Measurements from ENCODE around the gene FEM1B. TPM values are rescaled to one million over a fixed set of nuclear protein-coding genes. Genes with fewer than 3 reads are reported as not detected.

The FEM1B gene
- total and polyA plus RNA-seq, 2 of the 8 experiments (the other 6 are each of a cell fraction or from before 2014, with no cell fraction given), result 36.1 to 83.8 TPM

DNA sequence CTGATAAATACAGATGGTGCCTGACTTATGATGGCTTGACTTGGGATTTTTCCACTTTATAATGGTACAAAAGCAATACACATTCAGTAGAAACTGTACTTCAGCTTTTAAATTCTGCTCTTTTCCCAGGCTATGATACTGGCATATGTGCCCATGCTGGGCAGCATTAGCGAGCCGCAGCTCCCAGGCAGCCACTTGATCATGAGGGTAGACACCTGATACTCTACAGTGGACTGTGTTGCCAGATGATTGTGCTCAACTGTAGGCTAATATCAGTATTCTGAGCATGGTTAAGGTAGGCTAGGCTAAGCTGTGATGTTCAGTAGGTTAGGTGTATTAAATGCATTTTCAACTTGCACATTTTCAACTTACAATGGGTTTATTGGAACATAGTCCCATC lies 17.7 kb upstream of the FEM1B start:
- Histone ChIP-seq H2AK5ac (ENCODE audit: low read depth, low read length) (no peak overlapping the region), H3K27ac (ENCODE audit: low read depth, low read length) (no peak overlapping the region), H2BK20ac (ENCODE audit: low read length) (no peak overlapping the region), H3K56ac (replicated peaks; ENCODE audit: insufficient read length, low read depth, low read length) (no peak overlapping the region), H3K23me2 (ENCODE audit: low read depth, low read length) (no peaks in the 10 kb centered on the region; the same call in 1 of the 2 replicates), H4K5ac (ENCODE audit: insufficient read length, low read depth, low read length) (no peak overlapping the region), H3K4me3 (ENCODE audit: extremely low read depth in 1 of 4, insufficient read depth in 2 of 4, low read depth in 3 of 4, low read length in 4 of 4) (no peak overlapping the region), H2BK120ac (replicated peaks; ENCODE audit: low read depth, low read length) (no peak overlapping the region), H2BK15ac (ENCODE audit: low read length) (no peak overlapping the region), H4K20me1 (replicated peaks in 1 of 2; ENCODE audit: control insufficient read depth in 1 of 2, insufficient read depth in 2 of 2, low read length in 2 of 2) (no peaks in the 10 kb centered on the region), H3K14ac (ENCODE audit: insufficient read length) (no peak overlapping the region), H3K4me1 (replicated peaks in 1 of 4; ENCODE audit: control insufficient read depth in 3 of 4, insufficient read depth in 4 of 4, low read length in 3 of 4) (peaks cover 3 to 26% (median 16%) of the 10 kb centered on the region in 4 experiments; a peak in 6 of 7 replicates), H3K79me2 (ENCODE audit: control insufficient read depth in 1 of 2, insufficient read depth in 2 of 2, low read length in 2 of 2) (no peaks in the 10 kb centered on the region), H2BK12ac (ENCODE audit: low read depth, low read length) (peak overlapping the region; percentile 3; the same call in 1 of the 2 replicates), H3K18ac (ENCODE audit: extremely low read depth, low read length) (no peak overlapping the region), H3K27me3 (replicated peaks in 1 of 4; ENCODE audit: control insufficient read depth in 3 of 4, extremely low read depth in 1 of 4, insufficient read depth in 3 of 4, low read length in 3 of 4) (no peaks in the 10 kb centered on the region), H2BK5ac (ENCODE audit: low read depth, low read length) (no peak overlapping the region), H3K4ac (replicated peaks; ENCODE audit: insufficient read length, low read depth, low read length) (no peak overlapping the region), H3K9ac (replicated peaks in 1 of 4; ENCODE audit: extremely low read depth in 1 of 4, low read depth in 3 of 4, low read length in 3 of 4) (no peak overlapping the region), H3K9me3 (ENCODE audit: insufficient read depth in 2 of 2, low read depth in 1 of 2, low read length in 1 of 2) (no peaks in the 10 kb centered on the region; a peak in 1 of 4 replicates), H2AFZ (ENCODE audit: low read length) (no peak overlapping the region), H4K91ac (replicated peaks; ENCODE audit: insufficient read length, low read length) (no peak overlapping the region), H3K23ac (ENCODE audit: insufficient read length) (no peak overlapping the region), H3K4me2 (ENCODE audit: insufficient read depth in 1 of 2, low read depth in 2 of 2, low read length in 2 of 2) (no peak overlapping the region), H3K36me3 (ENCODE audit: control insufficient read depth in 2 of 4, insufficient read depth in 4 of 4, low read length in 3 of 4) (no peaks in the 10 kb centered on the region), H4K8ac (ENCODE audit: extremely low read depth, insufficient read depth, low read length) (no peak overlapping the region), H3K79me1 (ENCODE audit: low read depth, low read length) (no peaks in the 10 kb centered on the region)
- POLR2A ChIA-PET (ENCODE audit: partially characterized antibody), result interaction anchor here (1.4 to 1.8 kb wide), 3 partner anchors 16 to 19 kb away, joined by 3 to 7 read pairs (median 3); partner anchors contain the start of gene FEM1B
- CTCF ChIA-PET (ENCODE audit: partially characterized antibody), result interaction anchor here (0.6 to 2.2 kb wide), 4 partner anchors 23 to 88 kb away, joined by 3 to 11 read pairs (median 4); no protein-coding TSS in a partner anchor
- 82% methylated on average over 2 of the region's 2 CpGs; no CpG with 5 or more reads in 1 of the 2 experiments for WGBS, 2 experiments (ENCODE audit: extremely low coverage in 1 of 2, insufficient coverage in 1 of 2, insufficient read length in 1 of 2, insufficient replicate concordance in 2 of 2, low coverage in 1 of 2, low lambda C conversion rate in 2 of 2, missing lambda C conversion rate in 1 of 2)
- DNase-seq (ENCODE audit: low read depth in 1 of 2, low spot score in 2 of 2), result no peak
- FAIRE-seq, result no peak
- TF ChIP-seq POU5F1 (IDR thresholded peaks at IDR 0.05; ENCODE audit: low read depth, low read length) (no peak), SUZ12 (IDR thresholded peaks at IDR 0.05; ENCODE audit: low read length) (no peak), KDM1A (IDR thresholded peaks at IDR 0.05; ENCODE audit: borderline replicate concordance, low read length) (no peak), EGR1 (IDR thresholded peaks at IDR 0.05; ENCODE audit: borderline replicate concordance, low read depth, low read length) (no peak), BACH1 (IDR thresholded peaks at IDR 0.05; ENCODE audit: low read length) (no peak), ASH2L (IDR thresholded peaks at IDR 0.05; ENCODE audit: low read length) (no peak), SIN3A (conservative IDR thresholded peaks at IDR 0.05 in 1 of 2, IDR thresholded peaks at IDR 0.05 in 1 of 2; ENCODE audit: low read depth in 1 of 2, low read length in 2 of 2) (no peak), KDM4A (IDR thresholded peaks at IDR 0.05; ENCODE audit: low read depth, low read length, severe bottlenecking) (no peak), NRF1 (IDR thresholded peaks at IDR 0.05; ENCODE audit: low read depth, low read length) (no peak), SP2 (IDR thresholded peaks at IDR 0.05; ENCODE audit: low read length) (no peak), CEBPB (IDR thresholded peaks at IDR 0.05; ENCODE audit: low read depth, low read length) (no peak), FOSL1 (IDR thresholded peaks at IDR 0.05; ENCODE audit: insufficient read depth, low read depth, low read length) (no peak), RXRA (IDR thresholded peaks at IDR 0.05; ENCODE audit: insufficient read depth, low read depth, low read length) (no peak)
- TF ChIP-seq, protein P1, sequence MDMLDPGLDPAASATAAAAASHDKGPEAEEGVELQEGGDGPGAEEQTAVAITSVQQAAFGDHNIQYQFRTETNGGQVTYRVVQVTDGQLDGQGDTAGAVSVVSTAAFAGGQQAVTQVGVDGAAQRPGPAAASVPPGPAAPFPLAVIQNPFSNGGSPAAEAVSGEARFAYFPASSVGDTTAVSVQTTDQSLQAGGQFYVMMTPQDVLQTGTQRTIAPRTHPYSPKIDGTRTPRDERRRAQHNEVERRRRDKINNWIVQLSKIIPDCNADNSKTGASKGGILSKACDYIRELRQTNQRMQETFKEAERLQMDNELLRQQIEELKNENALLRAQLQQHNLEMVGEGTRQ (IDR thresholded peaks at IDR 0.05; ENCODE audit: low read length), result no peak

All from H1 (cell line).